CD14-positive monocyte (primary cell): ENCODE data around the gene FBXW11. TPM values are rescaled to one million over a fixed set of nuclear protein-coding genes. Genes with fewer than 3 reads are reported as not detected.

ENCODE experiments used
- DNase-seq, 3 donors: peaks; one replicate each; pipeline ENCODE4 v3.0.0-alpha.2; 2011 to 2022
- H2AFZ ChIP-seq: 2 replicates; pipeline ENCODE4 v1.6.0; 2012; ENCODE audit warnings: mild to moderate bottlenecking, low read depth, low read length, inconsistent platforms; ENCODE audit not compliant: insufficient read depth, poor library complexity, severe bottlenecking
- H3K27ac ChIP-seq, 2 donors: 1 replicate in 1 of 2; 2 replicates in 1 of 2; pipeline ENCODE4 v1.5.1; 2012 to 2013; ENCODE audit warnings: low read length in 2 of 2, control low read depth in 1 of 2, inconsistent platforms in 1 of 2, low read depth in 1 of 2, mild to moderate bottlenecking in 1 of 2
- H3K27me3 ChIP-seq, 2 donors: one replicate each; pipeline versions ENCODE4 v1.6.0 to v1.6.1; 2011 to 2013; ENCODE audit warnings: low read length in 2 of 2; ENCODE audit not compliant: control insufficient read depth in 2 of 2, insufficient read depth in 2 of 2
- H3K36me3 ChIP-seq, 2 donors: replicated peaks in 1 of 2; 1 replicate in 1 of 2; 2 replicates in 1 of 2; pipeline versions ENCODE4 v1.5.1 to v1.6.1; 2012 to 2013; ENCODE audit warnings: low read length in 2 of 2, control low read depth in 1 of 2, inconsistent platforms in 1 of 2, mild to moderate bottlenecking in 1 of 2; ENCODE audit not compliant: insufficient read depth in 2 of 2, control insufficient read depth in 1 of 2
- H3K4me1 ChIP-seq, 2 donors: 1 replicate in 1 of 2; 2 replicates in 1 of 2; pipeline versions ENCODE4 v1.5.1 to v1.6.1; 2012 to 2013; ENCODE audit warnings: low read length in 2 of 2, control low read depth in 1 of 2, inconsistent platforms in 1 of 2, mild to moderate bottlenecking in 1 of 2, moderate library complexity in 1 of 2; ENCODE audit not compliant: insufficient read depth in 2 of 2, control insufficient read depth in 1 of 2
- H3K4me2 ChIP-seq: replicated peaks from 2 replicates; pipeline ENCODE3; 2012; ENCODE audit warnings: low read length, moderate library complexity, mild to moderate bottlenecking; ENCODE audit not compliant: poor library complexity, severe bottlenecking; ENCODE audit errors: extremely low read depth
- H3K4me3 ChIP-seq, 3 experiments: fragments of 200-600 bp in 1 of 3; sonication (generic) in 1 of 3; replicated peaks in 1 of 3; 1 replicate in 2 of 3; 2 replicates in 1 of 3; pipeline ENCODE4 v1.5.1; 2011 to 2013; ENCODE audit warnings: low read length in 3 of 3, mild to moderate bottlenecking in 3 of 3, control low read depth in 2 of 3, low read depth in 2 of 3, inconsistent platforms in 1 of 3, moderate library complexity in 1 of 3
- H3K79me2 ChIP-seq: 2 replicates; pipeline ENCODE4 v1.6.0; 2012; ENCODE audit warnings: mild to moderate bottlenecking, control low read depth, inconsistent platforms, low read length, moderate library complexity; ENCODE audit not compliant: insufficient read depth
- H3K9ac ChIP-seq: 2 replicates; pipeline ENCODE4 v1.6.0; 2017; ENCODE audit warnings: low read length, mild to moderate bottlenecking; ENCODE audit not compliant: insufficient read depth, poor library complexity, severe bottlenecking
- H3K9me3 ChIP-seq, 2 donors: replicated peaks in 1 of 2; 1 replicate in 1 of 2; 2 replicates in 1 of 2; pipeline versions ENCODE4 v1.5.1 to v1.6.1; 2012 to 2013; ENCODE audit warnings: low read length in 2 of 2, control low read depth in 1 of 2; ENCODE audit not compliant: control insufficient read depth in 1 of 2, insufficient read depth in 1 of 2
- H4K20me1 ChIP-seq: 2 replicates; pipeline ENCODE4 v1.6.0; 2012; ENCODE audit warnings: mild to moderate bottlenecking, low read length, control low read depth, moderate library complexity; ENCODE audit not compliant: insufficient read depth
- H3K27ac Mint-ChIP-seq, 7 donors: one replicate each; pipeline ENCODE4 v1.8.0; 2020; ENCODE audit warnings: mild to moderate bottlenecking in 7 of 7, mixed read lengths in 7 of 7, moderate library complexity in 6 of 7, inconsistent platforms in 2 of 7
- H3K27me3 Mint-ChIP-seq, 3 donors: one replicate each; pipeline ENCODE4 v1.8.0; 2021 to 2022; ENCODE audit warnings: low read depth in 3 of 3, mild to moderate bottlenecking in 3 of 3, mixed read lengths in 3 of 3, moderate library complexity in 3 of 3, inconsistent platforms in 1 of 3
- H3K36me3 Mint-ChIP-seq, 2 donors: one replicate each; pipeline ENCODE4 v1.8.0; 2020; ENCODE audit warnings: mixed read lengths in 2 of 2, inconsistent platforms in 1 of 2, mild to moderate bottlenecking in 1 of 2
- H3K4me1 Mint-ChIP-seq: one replicate; pipeline ENCODE4 v1.8.0; 2020; ENCODE audit warnings: mild to moderate bottlenecking, mixed read lengths
- H3K4me3 Mint-ChIP-seq, 2 donors: one replicate each; pipeline ENCODE4 v1.8.0; 2020; ENCODE audit warnings: mild to moderate bottlenecking in 2 of 2, mixed read lengths in 2 of 2, moderate library complexity in 1 of 2
- H3K9me3 Mint-ChIP-seq, 7 donors: one replicate each; pipeline ENCODE4 v1.8.0; 2020 to 2022; ENCODE audit warnings: mixed read lengths in 7 of 7, mild to moderate bottlenecking in 6 of 7, moderate library complexity in 6 of 7, inconsistent platforms in 2 of 7
- WGBS: methylation state at CpG from one replicate; pipeline ENCODE4 v1.1.5; 2013; ENCODE audit warnings: missing lambda C conversion rate; ENCODE audit not compliant: insufficient coverage; 5-methylcytosine and 5-hydroxymethylcytosine counted together
- intact Hi-C, 2 donors: fragments of 100-400 bp; cut with micrococcal nuclease; formaldehyde crosslinking; loops; one replicate each; pipeline versions ENCODE4 v1.15.0 to v1.15.1; 2023
- polyA plus RNA-seq, 3 donors: library from polyadenylated mRNA; depleted of rRNA in 1 of 3; unstranded in 2 of 3; stranded (reverse) in 1 of 3; fragments of 300-500 nt in 2 of 3; fragments of >200 nt in 1 of 3; fragmentation: Illumina TruSeq in 2 of 3; gene quantifications; 1 replicate in 2 of 3; 2 replicates in 1 of 3; pipeline ENCODE4 v1.2.3, GENCODE V29; 2012 to 2021
- TF ChIP-seq, protein P1 (sequence below): fragments of 200-600 bp; IDR thresholded peaks from one replicate; pipeline ENCODE4 v1.8.0; 2022; ENCODE audit warnings: antibody characterized with exemption, mild to moderate bottlenecking

Gene FBXW11
- polyA plus RNA-seq, 3 donors: 15.0 to 24.5 (median 18.2) TPM

DNA sequence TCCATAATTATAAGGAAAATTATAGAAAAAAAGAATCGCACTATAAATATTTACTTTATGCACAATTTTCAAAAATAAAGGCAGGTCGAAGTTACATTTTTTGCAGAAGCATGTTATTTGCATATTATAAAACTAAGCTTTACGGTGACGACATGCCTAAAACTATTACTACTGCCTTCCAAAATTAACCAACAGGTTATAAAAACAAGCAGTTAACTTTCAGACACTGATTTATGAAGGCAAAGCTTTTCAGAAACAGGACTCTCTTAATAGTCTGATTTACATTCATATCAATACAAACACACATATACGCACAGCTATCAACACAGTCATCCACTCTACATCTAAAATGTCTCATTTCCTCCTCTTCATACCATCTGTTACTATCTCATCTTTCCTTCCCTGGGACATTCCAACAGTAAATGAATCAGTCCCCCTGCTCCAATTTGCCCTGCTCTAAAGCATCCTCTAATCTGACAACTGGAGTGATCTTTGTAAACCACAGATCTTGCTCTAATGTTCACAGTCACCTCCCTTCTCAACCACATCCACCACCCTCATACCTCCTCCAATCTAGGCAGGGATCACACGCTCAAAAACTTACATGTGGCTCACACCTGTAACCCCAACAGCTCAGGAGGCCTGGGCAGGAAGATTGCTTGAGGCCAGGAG is 21.6 kb downstream of the FBXW11 start:
- Mint-ChIP-seq H3K27ac (peak overlapping the region in 3 of 7 donors; percentile 25 to 34 (median 28)), H3K4me1 (peaks cover 26% of the 10 kb centered on the region), H3K27me3 (peaks cover 0 to 1% (median 0%) of the 10 kb centered on the region in 3 donors), H3K4me3 (no peak overlapping the region), H3K9me3 (peaks cover 8 to 17% (median 14%) of the 10 kb centered on the region in 7 donors), H3K36me3 (peaks cover 30 to 41% of the 10 kb centered on the region in 2 donors)
- DNase-seq: no peak
- Histone ChIP-seq H3K27ac (no peak overlapping the region), H3K4me1 (peaks cover 5 to 8% of the 10 kb centered on the region in 2 donors), H3K36me3 (peaks cover 0 to 40% of the 10 kb centered on the region in 2 donors), H3K9me3 (peaks cover 6 to 19% of the 10 kb centered on the region in 2 donors), H3K4me3 (no peak overlapping the region), H3K79me2 (peaks cover 91% of the 10 kb centered on the region), H2AFZ (no peak overlapping the region), H3K9ac (no peak overlapping the region), H4K20me1 (peaks cover 86% of the 10 kb centered on the region), H3K27me3 (no peaks in the 10 kb centered on the region), H3K4me2 (no peak overlapping the region)
- TF ChIP-seq, protein P1, sequence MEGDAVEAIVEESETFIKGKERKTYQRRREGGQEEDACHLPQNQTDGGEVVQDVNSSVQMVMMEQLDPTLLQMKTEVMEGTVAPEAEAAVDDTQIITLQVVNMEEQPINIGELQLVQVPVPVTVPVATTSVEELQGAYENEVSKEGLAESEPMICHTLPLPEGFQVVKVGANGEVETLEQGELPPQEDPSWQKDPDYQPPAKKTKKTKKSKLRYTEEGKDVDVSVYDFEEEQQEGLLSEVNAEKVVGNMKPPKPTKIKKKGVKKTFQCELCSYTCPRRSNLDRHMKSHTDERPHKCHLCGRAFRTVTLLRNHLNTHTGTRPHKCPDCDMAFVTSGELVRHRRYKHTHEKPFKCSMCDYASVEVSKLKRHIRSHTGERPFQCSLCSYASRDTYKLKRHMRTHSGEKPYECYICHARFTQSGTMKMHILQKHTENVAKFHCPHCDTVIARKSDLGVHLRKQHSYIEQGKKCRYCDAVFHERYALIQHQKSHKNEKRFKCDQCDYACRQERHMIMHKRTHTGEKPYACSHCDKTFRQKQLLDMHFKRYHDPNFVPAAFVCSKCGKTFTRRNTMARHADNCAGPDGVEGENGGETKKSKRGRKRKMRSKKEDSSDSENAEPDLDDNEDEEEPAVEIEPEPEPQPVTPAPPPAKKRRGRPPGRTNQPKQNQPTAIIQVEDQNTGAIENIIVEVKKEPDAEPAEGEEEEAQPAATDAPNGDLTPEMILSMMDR: no peak
- WGBS: 100% methylated on average over 2 of the region's 6 CpGs
- intact Hi-C loops: no loop called here

DNA sequence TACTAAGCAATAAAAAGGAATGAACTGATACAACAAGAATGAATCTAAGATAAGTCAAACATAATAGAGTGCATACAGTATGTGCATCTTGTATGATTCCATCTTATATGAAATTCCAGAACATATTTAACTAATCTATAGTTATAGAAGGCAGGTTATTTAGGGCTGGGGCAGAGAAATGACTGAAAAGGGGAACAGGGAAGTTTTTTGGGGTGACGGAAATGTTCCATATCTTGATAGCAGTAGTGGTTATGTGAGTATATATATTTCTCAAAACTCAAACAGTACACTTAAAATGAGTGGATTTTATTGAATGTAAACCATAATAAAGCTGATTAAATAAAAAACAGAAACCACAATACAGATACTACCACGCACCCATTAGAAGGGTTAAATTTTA is 24.6 kb downstream of the FBXW11 start:
- H3K4me3 ChIP-seq: no peak overlapping the region
- intact Hi-C loops: no loop called here
- no peak overlapping the region for H3K9ac ChIP-seq
- TF ChIP-seq, protein P1: no peak
- no peaks in the 10 kb centered on the region for H3K4me1 ChIP-seq
- peaks cover 12 to 30% (median 24%) of the 10 kb centered on the region in 7 donors for H3K9me3 Mint-ChIP-seq
- no peak overlapping the region for H3K27ac ChIP-seq
- H3K4me1 Mint-ChIP-seq: peaks cover 13% of the 10 kb centered on the region
- no peak overlapping the region for H3K27ac Mint-ChIP-seq
- H3K4me2 ChIP-seq: no peak overlapping the region
- no peak overlapping the region for H2AFZ ChIP-seq
- peaks cover 14 to 28% of the 10 kb centered on the region in 2 donors for H3K9me3 ChIP-seq
- no peak overlapping the region for H3K4me3 Mint-ChIP-seq
- peaks cover 0 to 40% of the 10 kb centered on the region in 2 donors for H3K36me3 ChIP-seq
- H4K20me1 ChIP-seq: peaks cover 81% of the 10 kb centered on the region
- WGBS: no CpG with 5 or more reads among the region's 2 CpGs
- no peaks in the 10 kb centered on the region for H3K27me3 Mint-ChIP-seq
- no peaks in the 10 kb centered on the region for H3K27me3 ChIP-seq
- peaks cover 95% of the 10 kb centered on the region for H3K79me2 ChIP-seq
- DNase-seq: no peak
- peaks cover 18 to 39% of the 10 kb centered on the region in 2 donors for H3K36me3 Mint-ChIP-seq
